ENCODE measurements around the gene PDZRN3.

The PDZRN3 gene

DNA sequence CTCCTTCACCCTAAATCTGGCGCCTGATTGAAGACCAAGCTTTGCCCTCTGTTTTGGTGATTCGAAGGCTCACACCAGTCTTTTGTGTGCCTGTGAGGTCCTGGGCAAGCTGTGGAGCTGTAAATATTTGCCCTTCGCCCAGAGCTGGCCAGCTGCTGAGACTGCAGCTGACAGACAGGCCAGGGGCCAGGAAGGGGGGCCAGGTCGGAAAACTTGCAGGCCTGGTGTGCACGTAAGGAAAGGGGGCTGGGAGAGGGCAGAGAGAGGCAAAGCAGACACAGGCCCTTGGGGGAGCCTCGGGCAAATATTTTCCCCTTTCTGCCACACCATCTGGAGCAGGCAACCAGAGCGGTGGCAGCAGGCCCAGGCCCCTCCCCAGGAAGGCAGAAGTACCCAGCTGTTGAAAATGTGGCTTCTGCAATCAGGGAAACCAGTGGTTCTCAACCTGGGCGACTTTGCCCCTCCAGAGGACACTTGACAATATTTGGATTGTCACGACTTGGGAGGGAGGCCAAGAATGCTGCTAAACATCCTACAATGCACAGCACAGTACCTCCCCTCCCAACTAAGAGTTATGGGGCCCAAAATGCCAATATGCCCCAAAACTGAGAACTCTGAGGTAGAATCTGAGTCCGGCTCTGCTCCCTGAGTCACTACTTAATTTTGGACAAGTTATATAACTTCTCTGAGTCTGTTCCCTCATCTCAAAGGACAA, 2.5 kb downstream of the PDZRN3 start:
- DNase-seq: peak; percentile 11

DNA sequence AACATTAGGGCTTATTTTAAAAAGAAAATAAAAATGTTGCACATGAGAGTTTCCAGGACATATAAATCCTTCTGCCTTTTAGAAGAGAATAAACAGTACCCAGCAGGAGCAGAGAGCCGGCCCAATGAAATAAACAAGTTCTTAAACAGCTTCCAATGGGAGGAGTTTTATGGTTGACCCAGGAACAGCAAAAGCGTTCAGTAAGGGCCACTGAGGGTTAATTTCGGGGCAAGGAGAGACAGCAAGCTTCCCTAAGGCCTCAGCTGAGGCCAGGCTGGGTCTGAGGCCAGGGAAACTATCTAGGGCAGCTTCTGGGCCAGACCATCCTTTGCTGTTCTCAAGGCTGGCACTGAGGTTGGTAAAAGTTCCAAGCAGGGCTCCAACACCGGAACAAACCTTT, 3.4 kb downstream of the PDZRN3 start:
- DNase-seq: no peak

DNA sequence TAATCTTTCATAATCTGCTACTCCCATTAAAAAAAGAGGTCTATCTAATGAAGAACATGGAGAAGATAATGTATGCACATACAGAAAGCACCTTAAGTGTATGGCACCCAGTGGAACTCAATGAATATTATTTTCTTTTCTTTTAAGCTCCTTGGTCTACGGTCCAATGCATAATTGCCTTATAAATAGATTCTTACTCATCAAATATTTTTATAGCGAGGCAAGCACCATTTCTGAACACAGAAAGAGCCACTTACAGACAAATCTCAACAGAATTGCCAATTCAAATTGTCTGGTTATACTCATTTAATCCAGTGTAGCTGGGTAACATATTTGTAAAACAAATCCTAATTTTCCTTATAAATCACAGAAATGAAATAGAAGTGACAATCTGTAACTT, 6.3 kb downstream of the PDZRN3 start:
- no peak for DNase-seq

DNA sequence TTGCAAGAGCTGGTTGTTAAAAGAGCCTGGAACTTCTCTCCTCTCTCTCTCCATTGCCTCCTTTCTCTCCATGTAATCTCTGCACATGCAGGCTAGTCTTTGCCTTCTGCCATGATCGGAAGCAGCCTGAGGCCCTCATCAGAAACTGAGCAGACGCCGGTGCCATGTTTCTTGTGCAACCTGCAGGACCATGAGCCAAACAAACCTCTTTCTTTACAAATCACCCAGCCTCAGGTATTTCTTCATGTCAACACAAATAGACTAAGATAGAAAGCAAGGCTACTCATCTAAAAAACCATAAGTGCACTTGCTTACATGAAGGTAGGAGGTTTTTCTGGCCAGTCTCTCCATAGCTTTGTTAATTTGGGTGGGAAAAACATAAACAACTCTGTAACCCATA, 8.7 kb downstream of the PDZRN3 start:
- DNase-seq: no peak

DNA sequence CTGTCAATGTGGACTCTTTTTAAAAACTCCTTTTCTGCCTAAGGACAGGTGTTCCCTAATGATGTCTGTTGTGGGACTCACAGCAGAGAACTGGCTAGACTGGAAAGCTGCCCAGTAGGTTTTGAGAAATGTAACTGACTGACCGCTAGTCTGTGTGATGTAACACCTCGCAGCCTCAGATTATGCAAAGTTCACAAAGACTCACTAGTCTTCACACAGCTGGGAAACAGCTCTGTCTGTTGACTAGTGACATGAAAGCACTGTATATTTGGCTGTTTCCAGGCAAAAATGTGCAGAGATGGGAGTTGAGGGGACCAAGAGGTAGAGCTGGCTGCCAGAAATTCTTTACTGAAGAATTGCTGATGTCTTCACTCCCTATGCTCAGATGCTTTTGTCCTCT, 10.3 kb downstream of the PDZRN3 start:
- DNase-seq: no peak

DNA sequence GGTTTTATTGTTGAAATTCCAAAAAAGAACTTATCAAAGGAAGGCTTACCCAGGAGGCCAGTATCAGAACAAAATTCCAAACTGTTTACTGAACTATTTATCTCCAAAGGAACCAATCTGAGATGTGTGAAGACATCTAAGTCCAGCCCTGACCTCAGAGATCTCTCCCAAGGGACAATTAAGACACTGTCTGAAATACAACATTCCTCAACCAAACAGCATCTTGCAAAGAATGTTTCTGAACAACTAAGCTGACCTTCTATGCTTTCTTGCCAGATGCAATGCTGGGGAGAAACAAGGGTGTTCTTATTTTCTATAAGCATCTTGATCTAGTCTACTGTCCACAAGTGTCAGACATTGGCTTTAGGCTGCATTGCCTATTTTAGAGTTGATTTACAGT, 13.6 kb downstream of the PDZRN3 start:
- no peak for DNase-seq

DNA sequence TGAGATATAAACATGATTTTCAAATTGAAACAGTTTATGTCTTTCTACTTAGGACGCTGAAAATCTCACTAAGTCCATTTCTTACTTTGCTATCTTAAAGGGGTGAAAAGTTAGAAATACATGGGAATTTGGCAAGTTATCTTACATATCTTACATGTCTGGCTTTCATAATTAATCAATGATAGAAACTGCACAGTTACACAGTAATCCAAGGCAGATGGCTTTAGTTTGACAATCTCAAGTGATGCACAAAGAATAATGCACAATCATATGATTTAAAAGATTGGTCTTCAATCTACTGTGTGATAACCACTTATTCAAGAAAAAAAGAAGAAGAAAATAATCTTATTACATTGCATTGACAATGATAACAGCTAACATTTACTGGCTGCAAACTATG, 14.2 kb downstream of the PDZRN3 start:
- no peak for DNase-seq

DNA sequence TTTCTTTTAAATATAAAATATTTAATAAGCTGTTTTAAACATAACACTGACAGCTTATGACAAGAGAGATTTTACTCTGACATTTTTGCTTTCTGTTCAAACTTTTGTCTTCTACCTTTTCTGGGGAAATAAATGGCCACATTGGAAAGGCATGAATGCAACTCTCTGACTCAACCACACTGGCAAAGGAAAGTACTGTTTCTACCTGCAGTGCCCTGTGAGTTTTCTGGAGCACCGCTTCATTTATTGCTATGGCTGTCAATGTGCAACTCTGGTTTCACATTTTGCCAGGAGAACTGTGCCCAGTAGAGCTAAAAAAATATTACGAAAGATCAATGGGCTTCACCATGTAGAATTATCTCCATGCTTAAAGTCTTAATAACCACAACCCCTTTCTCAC, 15.1 kb downstream of the PDZRN3 start:
- DNase-seq: no peak

DNA sequence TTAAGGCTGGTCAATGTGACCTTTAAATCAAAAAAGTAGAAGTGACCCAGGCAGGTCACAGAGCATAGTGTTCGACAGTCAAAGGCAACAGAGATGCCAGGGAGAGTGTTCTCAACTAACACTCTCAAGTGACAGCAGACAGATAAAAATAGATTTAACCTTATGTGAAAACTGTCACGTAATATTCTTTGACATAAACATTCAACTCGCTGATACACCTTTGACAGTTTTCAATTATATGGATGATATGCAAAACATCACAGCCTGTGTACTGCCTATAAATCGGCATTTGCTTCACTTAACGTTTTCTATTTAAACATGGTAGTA, 15.5 kb downstream of the PDZRN3 start:
- no peak for DNase-seq

DNA sequence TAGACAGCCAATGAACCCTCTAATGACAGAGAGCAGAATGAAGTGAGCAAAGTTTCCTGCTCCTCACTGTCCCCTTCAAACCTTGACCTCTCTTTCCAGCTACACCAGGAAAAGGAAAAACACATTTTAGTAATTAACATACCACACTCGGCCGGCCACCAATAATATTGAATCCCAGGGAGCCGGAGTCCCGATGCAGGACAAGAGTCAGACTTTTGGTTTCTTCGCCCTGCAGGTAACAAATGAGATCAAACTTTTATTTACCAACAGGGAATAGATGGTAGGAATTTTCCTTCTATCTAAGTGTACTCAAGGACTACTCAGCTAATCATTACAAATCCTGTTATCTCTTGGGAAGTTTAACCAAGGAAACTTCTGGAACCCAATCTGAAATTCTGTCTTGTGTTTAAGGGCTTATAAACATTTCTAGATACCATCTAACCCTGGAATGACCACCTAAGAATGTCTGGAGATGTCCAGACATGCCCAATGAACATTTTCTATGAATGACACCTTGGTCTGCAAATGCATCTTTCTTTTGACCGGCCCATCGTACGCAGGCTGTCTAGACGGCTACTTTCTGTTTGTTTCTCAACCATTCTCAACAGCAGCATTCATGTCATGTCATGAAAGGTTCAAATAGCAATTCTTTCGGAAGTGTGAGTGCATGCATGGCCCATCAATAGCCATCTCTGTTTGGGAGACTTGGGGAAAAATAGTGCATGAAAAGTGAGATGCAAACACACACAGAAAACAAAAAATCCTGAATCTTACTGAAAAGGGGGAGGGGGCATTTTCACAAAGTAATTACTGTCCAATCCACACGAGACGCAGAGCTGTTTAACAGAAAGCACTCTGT, 16.1 kb downstream of the PDZRN3 start:
- DNase-seq: no peak

DNA sequence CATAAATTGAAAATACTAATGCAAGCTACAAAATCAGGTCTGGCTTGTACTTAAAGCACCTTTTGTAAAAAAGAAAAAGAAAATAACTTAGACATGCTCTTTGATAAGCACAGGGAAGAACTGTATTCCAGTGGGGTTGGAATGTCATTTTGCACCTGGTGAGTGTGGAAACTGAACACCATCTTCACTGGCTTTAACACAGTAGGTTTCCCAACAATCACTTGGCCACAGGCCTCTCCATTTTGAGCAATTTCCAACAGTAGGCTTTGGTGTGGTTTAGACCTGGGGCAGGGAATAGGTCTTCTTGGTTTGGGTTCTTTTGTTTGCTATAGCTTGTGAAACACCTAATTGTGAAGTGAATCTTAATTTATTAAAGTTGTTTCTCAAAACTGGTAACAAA, 18.9 kb downstream of the PDZRN3 start:
- no peak for DNase-seq

DNA sequence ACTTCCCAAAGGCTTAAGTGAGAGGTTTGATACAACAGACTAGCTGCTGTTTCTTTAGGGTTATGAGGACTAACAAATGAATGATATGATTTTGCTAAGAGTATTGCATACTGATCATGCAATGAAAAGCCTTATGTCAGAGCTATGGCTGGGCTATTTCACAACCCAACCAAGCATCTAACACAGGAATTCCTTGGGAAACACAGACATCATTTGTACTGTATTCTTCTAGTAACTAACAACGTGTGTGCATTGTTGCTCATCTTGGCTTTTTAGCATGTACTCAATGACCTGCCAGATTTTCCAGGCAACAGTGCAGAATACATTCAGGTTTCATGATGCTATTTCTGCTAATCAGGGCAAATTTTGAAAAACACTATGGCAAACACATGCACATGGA, 19.3 kb downstream of the PDZRN3 start:
- DNase-seq: no peak

DNA sequence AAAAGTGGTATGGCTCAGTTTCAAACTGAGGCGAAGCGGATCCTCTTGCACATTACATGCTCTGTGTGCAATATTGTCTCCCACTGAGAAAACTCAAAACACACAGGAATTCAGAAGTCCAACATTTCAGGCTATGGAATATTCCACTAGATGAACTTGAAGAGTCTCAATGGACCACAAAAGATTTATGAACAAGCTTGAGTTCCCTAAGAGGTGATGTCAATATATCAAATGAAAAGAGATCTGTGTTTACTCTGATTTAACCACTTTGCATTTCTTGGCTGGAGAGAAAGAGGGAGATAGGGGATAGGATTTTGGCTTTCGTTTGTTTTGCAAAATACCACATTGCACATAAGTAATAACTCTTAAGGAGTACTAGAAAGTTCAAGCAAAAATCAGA, 20.3 kb downstream of the PDZRN3 start:
- DNase-seq: no peak

DNA sequence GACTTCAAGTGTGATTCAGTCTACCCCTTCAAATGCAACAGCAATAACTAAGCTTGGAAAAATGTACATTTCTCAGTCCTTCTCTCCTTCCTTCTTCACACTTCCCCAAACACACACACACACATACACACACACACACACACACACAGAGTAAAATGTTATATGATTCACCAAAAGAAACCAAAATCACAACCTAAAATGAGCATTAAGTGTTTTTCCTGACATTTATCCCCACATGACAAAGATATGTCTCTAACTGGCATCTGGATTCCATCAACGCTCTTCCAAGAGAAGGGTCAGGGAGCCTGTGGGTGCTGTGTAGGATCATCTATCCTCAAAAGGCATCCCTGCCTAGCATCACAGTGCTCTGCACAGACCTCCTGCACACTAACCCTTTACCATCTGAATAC, 21.0 kb downstream of the PDZRN3 start:
- DNase-seq: no peak

DNA sequence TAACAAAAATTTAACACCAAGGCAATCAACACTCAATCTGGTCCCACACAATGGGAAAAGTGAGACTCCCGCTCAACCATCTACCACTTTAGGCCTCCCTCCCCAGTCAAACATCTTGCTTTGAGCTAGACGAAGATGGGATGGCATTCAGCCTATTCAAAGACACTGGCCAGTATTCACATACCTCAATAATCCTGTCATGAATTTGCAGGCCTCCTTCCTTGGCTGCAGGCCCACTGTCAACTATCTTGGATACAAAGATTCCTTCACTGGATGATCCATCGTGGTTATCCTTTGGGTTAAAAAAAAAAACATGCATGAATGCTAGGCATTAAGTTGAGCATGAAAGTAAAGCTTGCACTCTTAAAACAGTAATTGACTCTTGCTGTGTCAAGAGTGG, 22.6 kb downstream of the PDZRN3 start:
- DNase-seq: no peak

DNA sequence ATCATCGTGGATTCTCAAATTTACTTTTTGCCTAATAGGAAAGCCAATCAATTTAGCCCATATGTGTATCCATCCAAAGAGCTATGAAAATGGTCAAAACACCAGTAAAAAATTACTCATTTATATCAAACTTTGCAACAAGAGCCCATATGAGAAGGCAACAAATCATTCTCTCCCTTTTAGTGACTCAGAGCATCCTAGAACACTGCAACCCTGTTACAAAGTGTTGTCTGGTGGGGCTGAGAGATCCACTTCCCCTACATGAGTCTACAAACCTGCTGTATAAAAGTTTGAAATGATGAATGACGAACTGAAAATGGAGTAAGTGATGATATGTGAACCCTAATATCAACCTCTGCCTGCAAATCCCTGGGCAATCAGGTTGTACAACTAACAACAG, 23.3 kb downstream of the PDZRN3 start:
- no peak for DNase-seq

DNA sequence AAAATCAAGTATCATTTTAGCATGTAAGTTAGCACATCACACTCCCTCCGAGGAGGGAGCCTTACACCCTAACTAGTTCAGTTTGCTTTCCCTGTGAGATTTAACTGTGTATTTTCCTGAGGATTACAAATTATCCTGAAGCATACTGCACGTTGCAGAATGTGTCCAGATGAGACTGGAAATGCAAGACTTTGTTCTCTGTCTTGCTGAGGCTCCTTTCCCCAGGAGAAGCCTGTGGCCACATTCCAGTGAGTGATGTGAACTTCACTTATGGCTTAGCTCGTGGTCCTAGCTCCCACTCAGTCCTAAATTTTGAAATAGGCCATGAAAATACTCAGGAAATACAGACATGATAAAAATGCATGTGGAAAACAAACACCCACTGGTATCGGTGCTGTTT, 23.7 kb downstream of the PDZRN3 start:
- no peak for DNase-seq

DNA sequence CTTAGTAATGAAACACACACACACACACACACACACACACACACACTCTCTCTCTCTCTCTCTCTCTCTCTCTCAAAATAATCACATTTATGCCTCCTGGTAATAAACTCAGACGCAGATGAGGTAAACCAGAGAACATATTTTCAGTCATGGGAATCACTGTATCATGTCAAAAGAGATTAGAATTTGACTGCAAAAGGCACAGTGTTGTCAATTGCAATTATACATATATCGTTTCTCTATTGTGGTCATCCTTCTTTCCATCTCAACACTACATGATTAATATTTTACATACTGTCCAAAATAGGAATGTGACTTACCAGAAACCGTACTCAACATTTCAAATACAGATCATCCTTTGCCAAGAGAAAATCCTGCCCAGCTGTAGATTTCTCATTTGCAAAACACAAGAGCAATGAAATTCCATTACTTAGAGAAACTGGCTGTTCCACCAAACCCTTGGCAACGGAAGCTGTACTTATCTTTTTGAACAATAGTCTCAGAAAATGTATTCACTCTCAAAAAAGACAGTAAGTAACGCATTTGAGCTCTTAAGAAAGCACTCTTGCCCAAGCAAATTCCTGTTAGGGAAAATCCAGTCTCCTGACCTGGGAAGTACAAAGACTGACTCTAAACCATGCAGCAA, 24.3 kb downstream of the PDZRN3 start:
- DNase-seq: no peak

DNA sequence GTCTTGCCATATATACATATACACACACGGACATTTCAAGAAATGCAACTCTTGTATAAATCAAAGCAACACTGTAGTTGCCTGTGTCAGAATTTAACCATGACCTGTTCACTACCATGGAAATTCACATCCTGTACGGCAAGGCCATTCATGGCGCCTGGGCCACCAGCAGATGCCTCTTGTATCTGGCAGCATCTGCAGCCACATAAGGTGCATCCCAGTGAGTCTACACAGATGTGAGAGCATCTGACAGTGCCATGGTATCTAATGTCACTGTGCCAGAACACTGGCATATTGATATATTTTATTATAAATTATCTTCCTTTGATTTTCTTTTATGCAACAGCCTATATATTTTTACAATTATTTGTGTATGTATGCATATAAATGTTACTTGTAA, 25.1 kb downstream of the PDZRN3 start:
- DNase-seq: no peak

DNA sequence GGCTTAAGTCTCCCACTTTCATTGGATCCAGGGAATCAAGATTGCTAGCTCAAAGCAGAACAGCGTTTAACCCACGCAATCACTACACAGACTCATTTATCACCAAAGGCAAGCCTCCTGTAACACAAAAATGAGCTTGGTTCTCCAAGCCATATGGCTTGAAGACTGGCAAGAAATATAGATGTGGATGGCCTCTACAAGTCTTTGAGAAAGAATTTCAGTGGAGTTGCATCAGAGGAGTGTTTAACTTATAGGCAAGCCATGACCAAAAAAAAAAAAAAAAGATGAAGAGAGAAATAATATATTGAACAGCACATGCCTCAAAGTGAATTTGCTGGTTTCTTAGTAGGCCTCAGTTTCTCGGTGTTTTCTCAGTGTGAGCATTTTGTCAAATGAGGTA, 27.3 kb downstream of the PDZRN3 start:
- no peak for DNase-seq

DNA sequence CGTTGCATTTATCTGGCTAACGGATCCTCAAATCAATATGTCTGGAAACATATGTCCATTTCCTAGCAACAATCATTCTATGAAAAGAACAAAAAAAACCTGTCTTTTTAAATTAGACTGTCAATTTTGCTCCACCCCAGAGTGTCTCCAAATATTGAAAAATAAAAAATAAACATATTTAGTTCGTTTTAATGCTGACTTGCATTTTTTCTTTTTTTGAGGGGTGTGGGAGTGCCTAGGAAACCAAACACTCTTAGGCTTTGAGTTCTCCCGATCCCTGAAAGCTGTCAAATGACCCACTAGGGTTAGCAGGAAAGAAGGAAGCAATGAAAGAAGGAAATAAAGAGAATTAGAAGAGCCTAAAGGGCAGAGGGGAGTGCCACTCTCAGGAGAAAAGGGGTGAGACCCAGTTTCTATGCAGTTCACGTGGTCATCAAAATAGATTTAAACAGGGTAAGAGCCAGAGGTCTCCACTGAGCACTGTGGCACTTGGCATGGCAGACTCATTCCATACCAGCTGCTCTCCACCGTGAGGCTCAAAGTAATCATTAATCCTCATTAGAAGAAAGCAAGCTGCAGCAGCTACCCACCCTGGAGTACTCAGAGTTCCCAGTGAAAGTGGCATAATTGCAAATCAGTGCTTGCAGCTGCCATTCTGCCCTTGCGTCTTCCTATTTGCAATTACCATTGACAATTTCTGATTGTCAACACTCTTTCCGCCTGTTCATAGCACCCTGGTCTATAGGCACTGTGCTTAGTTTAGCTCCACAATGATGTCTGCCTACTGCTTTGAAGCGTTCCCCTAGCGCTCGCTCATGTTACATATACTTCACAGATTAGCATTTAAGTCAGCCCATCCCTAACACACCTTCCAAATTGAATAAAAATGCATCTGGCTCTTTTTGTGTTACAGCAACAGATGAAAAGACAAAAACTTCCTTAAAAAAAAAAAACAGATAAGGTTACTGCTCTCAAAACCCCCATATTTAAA, 32.3 kb downstream of the PDZRN3 start:
- no peak for DNase-seq

DNA sequence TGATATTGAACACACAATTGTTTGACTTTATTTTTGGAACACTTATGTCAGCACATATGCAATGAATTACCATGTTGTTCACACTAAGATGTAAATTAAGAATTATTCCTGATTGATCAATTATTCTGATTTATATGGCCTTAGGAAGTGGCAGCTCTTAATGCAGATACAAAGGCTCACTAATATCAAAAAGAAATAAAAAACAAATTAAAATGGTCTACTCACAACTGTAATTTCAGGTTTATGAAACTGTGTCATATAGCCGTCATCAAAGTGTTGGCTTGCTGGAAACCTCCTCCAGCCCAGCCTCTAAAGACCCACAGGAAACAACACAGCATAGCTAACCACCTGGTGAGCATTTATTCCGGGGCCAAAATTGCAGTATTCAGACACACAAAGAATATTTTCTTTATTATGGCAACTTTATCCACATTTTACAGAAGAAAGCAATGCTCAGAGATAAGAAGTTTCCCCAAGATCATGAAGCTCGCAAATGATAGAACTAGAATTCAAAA, 33.4 kb downstream of the PDZRN3 start:
- no peak for DNase-seq

DNA sequence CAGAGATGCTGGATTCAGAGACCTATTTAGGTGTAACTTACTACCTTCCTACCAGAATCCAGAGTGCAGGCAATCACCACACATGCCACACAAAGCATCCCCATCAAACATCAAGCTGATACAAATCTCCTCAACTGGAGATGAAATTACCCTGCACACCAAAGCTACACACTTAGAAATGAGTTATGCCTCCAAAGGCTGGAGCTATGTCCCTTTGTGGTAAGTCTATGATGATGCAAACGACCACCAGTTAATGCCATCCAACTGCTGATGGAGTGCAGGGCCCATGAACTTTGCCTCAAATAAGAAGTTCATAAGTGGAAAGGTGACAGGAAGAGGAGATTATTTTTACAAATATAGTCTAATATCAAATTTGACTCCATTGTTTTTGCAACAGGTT, 38.1 kb downstream of the PDZRN3 start:
- DNase-seq: no peak
